PC-3 (cell line): ENCODE measurements around the gene RAB39A.

Experiments used
- EZH2 ChIP-seq: fragments of 300-600 bp; sonication (generic); IDR thresholded peaks from one replicate; pipeline ENCODE4 v1.6.1; 2017; ENCODE audit warnings: antibody characterized with exemption, mild to moderate bottlenecking, low read length; ENCODE audit not compliant: unreplicated experiment
- EZH2phosphoT487 ChIP-seq: fragments of 300-600 bp; sonication (generic); IDR thresholded peaks from 2 replicates; pipeline ENCODE4 v1.6.1; 2018; ENCODE audit warnings: mild to moderate bottlenecking, antibody characterized with exemption, low read length, borderline replicate concordance
- TF ChIP-seq, protein P1 (sequence below): fragments of 300-600 bp; sonication (generic); conservative IDR thresholded peaks from 2 replicates; pipeline ENCODE4 v1.5.1; 2017; ENCODE audit warnings: antibody characterized with exemption, low read depth, mild to moderate bottlenecking, low read length

DNA sequence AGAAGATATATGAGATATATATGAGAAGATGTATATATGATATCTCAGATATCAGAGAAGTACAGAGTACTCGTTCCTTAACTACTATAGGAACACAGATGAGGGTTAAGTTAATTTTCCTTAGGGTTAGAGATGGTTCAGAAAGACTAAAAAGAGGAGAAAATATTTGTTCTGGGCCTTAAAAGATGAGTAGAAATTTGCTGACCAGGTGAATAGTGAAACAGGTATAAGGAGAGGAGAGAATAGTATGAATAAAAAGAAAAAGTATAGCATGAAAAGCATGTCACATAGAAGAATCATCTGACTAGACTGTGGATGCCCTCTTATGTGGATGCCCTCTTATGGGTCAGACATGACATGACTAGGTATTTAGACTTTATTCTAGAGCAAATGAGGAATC is 6.3 kb upstream of the RAB39A start:
- TF ChIP-seq EZH2 = no peak
- TF ChIP-seq, protein P1, sequence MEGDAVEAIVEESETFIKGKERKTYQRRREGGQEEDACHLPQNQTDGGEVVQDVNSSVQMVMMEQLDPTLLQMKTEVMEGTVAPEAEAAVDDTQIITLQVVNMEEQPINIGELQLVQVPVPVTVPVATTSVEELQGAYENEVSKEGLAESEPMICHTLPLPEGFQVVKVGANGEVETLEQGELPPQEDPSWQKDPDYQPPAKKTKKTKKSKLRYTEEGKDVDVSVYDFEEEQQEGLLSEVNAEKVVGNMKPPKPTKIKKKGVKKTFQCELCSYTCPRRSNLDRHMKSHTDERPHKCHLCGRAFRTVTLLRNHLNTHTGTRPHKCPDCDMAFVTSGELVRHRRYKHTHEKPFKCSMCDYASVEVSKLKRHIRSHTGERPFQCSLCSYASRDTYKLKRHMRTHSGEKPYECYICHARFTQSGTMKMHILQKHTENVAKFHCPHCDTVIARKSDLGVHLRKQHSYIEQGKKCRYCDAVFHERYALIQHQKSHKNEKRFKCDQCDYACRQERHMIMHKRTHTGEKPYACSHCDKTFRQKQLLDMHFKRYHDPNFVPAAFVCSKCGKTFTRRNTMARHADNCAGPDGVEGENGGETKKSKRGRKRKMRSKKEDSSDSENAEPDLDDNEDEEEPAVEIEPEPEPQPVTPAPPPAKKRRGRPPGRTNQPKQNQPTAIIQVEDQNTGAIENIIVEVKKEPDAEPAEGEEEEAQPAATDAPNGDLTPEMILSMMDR = no peak
- TF ChIP-seq EZH2phosphoT487 = no peak
